Measurements from ENCODE around the gene CELA2A.
"Not testable (repeated sequence)": the region's sequence is repeated elsewhere in the genome, so short reads cannot be mapped to it uniquely, and the experiment has no call there.

DNA sequence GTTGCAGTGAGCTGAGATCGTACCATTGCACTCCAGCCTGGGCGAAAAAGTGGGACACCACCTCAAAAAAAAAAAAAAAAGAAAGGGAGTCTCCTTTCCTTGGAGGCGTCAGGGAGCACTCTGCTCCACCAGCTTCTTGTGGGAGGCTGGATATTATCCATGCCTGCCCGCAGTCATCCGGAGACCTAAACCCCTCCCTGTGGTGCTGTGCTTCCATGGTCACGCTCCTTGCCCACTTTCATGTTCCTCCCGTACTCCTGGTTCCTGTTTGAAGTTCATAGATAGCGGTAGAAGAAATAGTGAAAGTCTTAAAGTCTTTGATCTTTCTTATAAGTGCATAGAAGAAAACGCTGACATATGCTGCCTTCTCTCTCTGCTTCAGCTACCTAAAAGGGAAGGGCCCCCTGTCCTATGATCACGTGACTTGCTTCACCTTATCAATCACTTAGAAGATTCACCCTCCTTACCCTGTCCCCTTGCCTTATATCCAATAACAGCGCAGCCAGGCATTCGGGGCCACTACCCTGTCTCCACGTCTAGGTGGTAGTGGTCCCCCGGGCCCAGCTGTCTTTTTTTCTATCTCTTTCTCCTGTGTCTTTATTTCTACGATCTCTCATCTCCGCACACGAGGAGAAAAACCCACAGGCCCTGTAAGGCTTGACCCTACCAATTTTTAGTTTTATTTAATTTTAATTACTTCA is 64.8 kb downstream of the CELA2A start:
- TF ChIP-seq, protein P1, sequence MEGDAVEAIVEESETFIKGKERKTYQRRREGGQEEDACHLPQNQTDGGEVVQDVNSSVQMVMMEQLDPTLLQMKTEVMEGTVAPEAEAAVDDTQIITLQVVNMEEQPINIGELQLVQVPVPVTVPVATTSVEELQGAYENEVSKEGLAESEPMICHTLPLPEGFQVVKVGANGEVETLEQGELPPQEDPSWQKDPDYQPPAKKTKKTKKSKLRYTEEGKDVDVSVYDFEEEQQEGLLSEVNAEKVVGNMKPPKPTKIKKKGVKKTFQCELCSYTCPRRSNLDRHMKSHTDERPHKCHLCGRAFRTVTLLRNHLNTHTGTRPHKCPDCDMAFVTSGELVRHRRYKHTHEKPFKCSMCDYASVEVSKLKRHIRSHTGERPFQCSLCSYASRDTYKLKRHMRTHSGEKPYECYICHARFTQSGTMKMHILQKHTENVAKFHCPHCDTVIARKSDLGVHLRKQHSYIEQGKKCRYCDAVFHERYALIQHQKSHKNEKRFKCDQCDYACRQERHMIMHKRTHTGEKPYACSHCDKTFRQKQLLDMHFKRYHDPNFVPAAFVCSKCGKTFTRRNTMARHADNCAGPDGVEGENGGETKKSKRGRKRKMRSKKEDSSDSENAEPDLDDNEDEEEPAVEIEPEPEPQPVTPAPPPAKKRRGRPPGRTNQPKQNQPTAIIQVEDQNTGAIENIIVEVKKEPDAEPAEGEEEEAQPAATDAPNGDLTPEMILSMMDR (IDR thresholded peaks at IDR 0.05): not testable (repeated sequence)
- TF ChIP-seq POLR2A (IDR thresholded peaks at IDR 0.05): not testable (repeated sequence)

Measured in adrenal gland (tissue), 5 donors.